OCI-M2 (cell line): ENCODE data around the gene INAFM1.
"Not testable (repeated sequence)": the region's sequence is repeated elsewhere in the genome, so short reads cannot be mapped to it uniquely, and the experiment has no call there.

ENCODE experiments used
- DNase-seq: peaks from one replicate; lab custom pipeline; 2025; ENCODE audit not compliant: unreplicated experiment; lab: John Stamatoyannopoulos, UW

INAFM1 gene

GRCh38 chr19:47267350-47267759, 7.3 kb upstream of the INAFM1 start:
- no peak for DNase-seq

DNA sequence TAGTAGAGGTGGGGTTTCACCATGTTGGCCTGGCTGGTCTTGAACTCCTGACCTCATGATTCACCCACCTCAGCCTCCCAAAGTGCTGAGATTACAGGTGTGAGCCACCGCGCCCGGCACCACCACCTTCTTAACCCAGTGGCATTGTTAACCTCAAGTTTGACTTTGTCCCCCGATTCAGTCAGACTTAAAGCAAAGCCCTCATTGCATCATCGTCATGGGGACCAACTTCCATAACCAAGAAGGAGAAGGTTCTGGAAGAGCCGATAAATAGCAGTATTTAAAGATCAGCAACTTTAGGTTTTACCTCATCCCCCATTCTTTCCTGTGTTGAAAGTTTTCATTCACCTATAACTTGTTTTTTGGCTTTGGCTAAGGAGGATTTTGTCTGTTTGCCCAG, 6.7 kb upstream of the INAFM1 start:
- no peak for DNase-seq

DNA sequence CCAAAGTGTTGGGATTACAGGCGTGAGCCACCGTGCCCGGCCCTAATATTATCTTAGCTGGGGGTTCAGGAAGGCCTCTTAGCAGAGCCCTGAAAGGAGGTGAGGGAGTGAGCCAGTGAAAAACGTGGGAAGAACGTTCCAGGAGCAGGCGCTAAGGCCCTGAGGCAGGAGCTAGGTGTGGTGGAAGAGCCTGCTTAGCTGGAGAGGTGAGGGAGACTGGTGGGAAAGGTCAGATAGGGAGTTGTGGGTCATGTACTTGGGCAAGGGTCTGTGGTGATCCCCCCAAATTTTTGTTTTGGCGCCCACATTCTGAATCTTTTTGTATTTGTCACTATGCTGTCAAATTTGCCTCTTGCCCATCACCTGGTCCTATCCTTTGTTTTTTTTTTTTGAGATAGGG, 5.1 kb upstream of the INAFM1 start:
- no peak for DNase-seq

DNA sequence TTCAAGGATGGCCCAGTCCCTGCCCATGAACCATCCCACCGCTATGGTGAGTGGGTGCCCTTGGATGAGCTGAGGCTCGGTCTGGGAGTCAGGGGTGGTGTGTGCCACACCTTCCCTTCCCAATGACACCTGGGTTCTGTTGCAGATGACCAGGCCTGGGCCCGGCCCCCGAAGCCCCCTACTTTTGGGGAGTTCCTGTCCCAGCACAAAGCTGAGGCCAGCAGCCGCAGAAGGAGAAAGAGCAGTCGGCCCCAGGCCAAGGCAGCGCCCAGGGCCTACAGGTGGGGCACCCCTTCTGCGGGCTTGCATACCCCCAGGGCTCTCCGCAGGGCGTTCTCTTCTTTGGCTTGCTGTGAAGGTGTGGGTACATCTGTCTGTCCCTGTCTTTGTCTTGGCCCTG, 4.3 kb upstream of the INAFM1 start:
- DNase-seq: no peak

DNA sequence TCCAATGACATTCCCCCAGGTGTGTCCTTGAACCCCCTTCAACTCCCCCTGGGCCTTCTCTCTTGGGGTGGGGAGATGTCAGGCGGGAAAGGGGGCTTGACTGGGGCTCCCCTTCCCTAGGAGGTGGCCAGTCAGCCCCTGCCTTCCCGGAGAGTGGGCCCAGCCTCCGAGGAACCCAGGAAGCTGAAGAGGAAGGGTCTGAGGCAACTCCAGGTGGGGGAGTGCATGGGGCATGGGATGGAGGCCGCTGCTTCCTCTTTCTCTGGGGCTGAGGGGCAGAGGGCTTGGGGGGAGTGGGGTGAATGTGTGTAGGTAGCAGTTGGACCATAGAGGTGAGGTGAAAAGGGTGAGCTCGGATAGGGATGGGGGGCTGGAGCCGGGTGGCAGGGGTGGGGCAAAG, 2.7 kb upstream of the INAFM1 start:
- no peak for DNase-seq

- DNase-seq: peak; percentile 80
Measured at GRCh38 chr19:47272448-47273312, 2.0 kb upstream of the INAFM1 start.

DNA sequence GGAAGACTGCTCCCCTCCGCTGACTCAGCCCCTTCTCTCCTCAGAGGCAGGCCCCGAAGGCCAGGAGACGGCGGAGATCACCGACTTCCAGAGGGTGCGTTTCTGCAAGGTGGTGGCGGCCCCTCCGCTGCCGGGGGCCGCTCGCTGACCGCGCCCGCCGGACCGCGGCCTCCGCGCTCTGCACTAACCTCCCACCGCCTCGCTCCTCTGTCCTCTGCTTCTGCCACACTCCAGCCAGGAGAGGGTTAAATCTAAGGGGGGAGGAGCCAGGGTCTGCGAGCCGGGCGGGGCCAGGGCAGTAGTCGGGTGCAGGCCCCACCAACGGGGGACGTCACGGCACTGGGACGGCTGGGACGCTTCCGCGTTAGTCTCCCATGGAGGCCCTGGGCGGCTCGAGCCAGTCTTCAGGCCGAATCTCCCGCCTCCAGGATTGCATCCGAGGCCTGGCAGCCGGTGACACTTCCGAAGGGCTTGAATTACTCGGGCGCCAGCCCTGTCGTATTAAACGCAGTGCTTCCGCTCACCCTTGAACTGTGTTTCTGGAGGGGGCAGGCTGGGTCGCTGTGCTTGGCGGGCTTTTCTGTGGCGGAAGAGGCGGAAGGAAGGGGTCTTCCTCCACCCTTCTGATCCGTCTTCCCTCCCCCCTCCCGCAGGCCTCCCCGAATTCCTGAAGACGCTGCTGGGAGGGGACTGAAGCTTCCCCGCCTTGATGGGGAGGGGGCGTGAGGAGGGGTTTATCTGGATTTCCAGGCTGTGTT, 1.2 kb upstream of the INAFM1 start:
- DNase-seq: peak; percentile 79

DNA sequence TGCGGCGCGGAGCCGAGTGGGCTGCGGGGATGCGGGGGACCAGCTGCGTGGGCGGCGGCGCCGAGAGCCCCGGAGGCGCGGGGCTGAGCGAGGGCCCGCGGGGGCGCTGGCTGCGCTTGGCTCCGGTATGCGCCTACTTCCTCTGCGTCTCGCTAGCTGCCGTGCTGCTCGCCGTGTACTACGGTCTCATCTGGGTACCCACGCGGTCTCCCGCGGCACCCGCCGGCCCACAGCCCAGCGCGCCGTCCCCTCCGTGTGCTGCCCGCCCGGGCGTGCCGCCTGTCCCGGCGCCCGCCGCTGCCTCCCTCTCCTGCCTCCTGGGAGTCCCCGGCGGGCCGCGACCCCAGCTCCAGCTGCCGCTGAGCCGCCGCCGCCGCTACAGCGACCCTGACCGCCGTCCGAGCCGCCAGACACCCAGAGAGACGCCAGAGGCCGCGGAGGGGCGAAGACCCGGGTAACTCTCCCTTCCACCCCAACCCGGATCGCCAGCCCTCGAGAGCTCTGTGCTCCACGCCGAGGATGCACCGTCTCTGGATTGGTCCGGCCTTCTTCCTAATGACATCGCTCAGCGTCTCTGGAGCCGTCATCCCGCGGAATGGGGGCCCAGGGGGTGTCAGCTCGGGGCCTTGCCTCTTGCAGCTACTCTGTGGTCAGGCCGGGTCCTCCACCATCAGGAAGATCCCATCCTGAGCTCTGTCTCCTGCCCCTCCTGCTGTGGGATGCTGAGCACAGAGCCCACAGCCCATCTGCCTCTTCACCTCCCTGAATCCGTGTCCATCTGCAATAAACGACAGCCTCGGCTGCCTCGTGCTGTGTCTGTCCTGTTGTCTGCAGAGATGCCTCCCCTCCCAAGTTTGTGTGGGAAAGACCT, 441 bp downstream of the INAFM1 start:
- DNase-seq: no peak

DNA sequence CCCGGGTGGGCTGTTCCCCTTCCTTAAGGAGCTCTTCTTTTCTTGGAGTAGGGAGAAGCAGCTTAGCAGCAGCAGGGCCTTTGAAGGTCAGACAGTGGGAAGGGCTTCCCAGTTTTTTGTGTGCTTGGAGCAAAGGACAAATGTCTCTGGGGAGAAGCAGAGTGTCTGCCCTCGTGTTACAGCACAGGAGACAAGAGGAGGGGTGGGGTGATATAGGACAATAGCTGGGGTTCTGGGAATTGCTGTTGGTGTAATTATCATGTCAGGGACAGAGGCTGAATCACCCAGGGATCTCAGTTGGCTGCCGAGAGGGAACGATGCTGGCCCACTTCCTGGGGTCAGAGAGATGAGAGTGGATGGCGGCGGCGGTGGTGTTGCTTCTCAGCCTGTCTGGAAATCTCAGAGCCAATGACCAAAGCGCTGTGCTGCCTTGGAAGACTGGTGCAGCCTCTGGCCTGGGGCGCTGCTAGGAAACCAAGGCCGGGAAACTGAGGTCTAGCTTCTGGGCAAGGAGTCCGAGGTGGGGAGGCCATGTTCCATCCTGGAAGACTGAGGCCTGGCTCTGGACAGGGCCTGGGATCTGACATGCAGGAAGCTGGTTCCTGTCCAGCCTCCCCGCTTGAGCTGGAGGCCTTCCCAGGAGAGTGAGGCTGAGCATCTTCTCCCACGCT, 1.2 kb downstream of the INAFM1 start:
- no peak for DNase-seq

GRCh38 chr19:47276513-47276912, 1.8 kb downstream of the INAFM1 start:
- not testable (repeated sequence) for DNase-seq

DNA sequence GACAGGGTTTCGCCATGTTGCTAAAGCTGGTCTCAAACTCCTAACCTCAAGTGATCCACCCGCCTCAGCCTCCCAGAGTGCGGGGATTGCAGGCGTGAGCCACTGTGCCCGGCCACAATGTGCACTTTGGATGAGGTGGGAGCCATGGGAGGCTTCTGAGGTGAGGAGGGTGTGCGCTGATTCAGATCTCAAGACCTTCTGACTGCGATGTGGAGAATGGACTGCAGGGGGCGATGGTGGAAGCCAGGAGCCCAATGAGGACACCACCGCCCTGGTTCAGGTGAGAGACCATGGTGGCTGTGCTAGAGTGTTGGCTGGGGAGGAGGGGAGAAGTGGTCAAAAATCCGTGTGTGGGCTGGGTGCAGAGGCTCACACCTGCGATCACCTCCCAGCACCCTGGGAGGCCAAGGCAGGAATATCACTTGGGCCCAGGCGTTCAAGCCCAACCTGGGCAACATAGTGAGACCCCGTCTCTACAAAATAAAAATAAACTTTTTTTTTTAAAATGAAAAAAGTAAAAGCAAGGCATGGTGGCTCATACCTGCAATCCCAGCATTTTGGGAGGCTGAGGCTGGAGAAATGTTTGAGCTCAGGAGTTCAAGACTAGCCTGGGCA, 5.6 kb downstream of the INAFM1 start:
- DNase-seq: no peak

DNA sequence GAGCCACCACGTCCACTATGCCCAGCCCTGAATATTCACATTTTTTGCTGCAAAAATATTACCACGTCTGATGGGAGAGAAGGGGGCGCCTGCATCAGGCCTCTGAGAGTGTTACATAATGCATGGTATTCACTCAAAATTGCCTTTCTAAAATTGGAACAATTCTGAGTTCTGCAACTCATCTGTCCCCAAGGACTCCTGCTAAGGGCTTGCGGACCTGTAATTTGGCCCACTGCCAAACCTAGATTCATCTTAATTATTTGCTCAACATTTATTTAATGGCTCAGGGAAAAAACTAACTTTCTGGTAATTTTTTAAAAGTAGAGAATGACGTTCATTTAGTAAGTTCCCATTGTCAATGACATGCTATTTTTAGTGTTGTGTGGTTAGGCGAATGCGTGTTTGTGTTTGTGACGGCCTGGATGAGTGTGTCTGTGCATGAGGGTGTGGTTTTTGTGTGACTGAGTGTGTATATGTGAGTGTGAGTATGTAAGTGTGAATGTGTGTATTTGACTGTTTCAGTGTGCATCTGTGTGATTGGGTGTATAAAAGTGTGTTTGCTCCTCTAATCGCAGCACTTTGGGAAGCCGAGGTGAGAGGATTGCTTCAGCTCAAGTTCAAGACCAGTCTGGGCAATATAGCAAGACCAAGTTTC, 8.8 kb downstream of the INAFM1 start:
- no peak for DNase-seq

- DNase-seq: peak; percentile 55
Measured at GRCh38 chr19:47284324-47284899, 9.7 kb downstream of the INAFM1 start.

DNA sequence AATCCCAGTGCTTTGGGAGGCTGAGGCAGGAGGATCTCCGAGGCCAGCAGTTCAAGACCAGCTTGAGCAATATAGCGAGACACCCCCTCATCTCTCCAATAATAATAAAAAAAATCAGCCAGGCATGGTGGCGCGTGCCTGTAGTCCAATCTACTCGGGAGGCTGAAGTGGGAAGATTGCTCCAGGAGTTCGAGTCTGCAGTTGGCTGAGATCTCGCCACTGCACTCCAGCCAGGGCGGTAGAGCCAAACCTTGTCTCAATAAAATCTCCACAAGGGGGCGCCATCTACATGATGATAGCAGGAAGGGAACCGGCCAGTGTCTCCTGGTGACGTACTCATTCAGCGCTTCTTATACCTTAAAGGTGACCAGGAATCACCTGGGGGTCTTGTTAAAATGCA, 21.4 kb downstream of the INAFM1 start:
- DNase-seq: peak; percentile 36

GRCh38 chr19:47300867-47301266, 26.2 kb downstream of the INAFM1 start:
- not testable (repeated sequence) for DNase-seq

GRCh38 chr19:47302249-47302648, 27.6 kb downstream of the INAFM1 start:
- no peak for DNase-seq

DNA sequence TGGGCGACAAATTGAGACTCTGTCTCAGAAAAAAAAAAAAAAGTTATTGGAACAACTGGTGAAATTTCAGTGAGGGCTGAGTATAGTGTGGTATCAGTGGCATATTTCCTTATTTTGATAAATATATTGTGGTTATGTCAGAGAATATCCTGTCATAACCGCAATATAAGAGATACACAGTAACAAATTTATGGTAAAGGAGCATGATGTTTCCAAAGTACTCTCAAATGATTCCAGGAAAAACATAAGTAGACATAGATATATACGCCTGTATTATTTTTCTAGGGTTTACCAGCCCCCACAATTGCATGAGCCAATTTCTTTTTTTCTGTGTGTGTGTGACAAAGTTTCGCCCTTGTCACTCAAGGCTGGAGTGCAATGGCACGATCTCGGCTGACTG, 29.3 kb downstream of the INAFM1 start:
- no peak for DNase-seq

DNA sequence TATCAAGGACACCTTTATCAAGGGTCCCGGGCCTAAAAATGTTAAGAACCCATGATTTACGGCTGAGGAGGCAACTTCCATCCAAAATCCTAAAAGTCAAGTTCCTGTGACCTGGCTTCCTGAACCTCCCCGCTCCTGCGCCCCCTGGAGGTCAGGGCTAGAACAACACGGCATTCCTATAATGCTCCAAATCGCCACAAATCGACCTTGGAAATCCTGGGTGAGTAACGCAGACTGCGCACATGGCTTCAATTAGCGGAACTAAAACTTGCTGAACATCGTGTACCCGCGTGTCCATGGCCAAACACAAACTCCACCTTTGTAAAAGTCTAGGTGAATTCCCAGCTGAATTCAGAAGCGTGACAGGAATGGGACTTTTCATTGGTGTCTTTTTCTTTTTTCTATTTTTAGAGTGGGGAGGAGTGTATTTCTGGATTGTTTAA, 30.6 kb downstream of the INAFM1 start:
- no peak for DNase-seq

DNA sequence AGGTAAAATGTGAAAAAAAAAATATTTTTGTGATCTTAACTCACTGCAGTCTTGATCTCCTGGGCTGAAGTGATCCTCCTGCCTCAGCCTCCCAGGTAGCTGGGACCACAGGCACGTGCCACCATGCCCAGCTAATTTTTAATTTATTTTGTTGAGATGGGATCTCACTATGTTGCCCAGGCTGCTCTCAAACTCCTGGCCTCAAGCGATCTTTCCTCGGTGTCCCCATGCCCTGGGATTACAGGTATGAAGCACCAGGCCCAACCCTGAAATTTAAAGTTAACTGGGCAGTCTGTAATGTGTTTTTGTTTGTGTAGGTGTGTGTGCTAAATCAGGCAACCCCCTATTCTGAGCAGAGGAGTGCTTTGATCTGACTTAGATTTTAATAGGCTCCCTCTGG, 31.6 kb downstream of the INAFM1 start:
- DNase-seq: no peak
